ENCODE data around the gene RAPGEF6. TPM values are rescaled to one million over a fixed set of nuclear protein-coding genes. Genes with fewer than 3 reads are reported as not detected.

Gene RAPGEF6
- polyA plus RNA-seq, 1 experiment: 13.1 TPM

GRCh38 chr5:131384616-131385214, 250.3 kb downstream of the RAPGEF6 start:
- H3K27ac ChIP-seq (ENCODE audit: low read depth, low read length): no peak overlapping the region
- no peak for DNase-seq (ENCODE audit: low read depth, low spot score)
- H3K27me3 ChIP-seq (ENCODE audit: control insufficient read depth, insufficient read depth, low read length): no peaks in the 10 kb centered on the region
- H3K9me3 ChIP-seq (ENCODE audit: control insufficient read depth, insufficient read depth, low read length): no peaks in the 10 kb centered on the region
- TF ChIP-seq, protein P1, sequence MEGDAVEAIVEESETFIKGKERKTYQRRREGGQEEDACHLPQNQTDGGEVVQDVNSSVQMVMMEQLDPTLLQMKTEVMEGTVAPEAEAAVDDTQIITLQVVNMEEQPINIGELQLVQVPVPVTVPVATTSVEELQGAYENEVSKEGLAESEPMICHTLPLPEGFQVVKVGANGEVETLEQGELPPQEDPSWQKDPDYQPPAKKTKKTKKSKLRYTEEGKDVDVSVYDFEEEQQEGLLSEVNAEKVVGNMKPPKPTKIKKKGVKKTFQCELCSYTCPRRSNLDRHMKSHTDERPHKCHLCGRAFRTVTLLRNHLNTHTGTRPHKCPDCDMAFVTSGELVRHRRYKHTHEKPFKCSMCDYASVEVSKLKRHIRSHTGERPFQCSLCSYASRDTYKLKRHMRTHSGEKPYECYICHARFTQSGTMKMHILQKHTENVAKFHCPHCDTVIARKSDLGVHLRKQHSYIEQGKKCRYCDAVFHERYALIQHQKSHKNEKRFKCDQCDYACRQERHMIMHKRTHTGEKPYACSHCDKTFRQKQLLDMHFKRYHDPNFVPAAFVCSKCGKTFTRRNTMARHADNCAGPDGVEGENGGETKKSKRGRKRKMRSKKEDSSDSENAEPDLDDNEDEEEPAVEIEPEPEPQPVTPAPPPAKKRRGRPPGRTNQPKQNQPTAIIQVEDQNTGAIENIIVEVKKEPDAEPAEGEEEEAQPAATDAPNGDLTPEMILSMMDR (IDR thresholded peaks at IDR 0.05; ENCODE audit: low read depth, low read length): no peak
- ChIA-PET CTCF (interaction anchor here (0.7 kb wide), 2 partner anchors 38 to 120 kb away, joined by 3 to 5 read pairs; no protein-coding TSS in a partner anchor), POLR2A (no interaction called here)
- no peak overlapping the region for H3K4me3 ChIP-seq (ENCODE audit: low read depth, low read length)

- H3K4me3 ChIP-seq (ENCODE audit: low read depth, low read length): no peak overlapping the region
- ChIA-PET CTCF (interaction anchor here (0.7 to 1.0 kb wide), 2 partner anchors 10 to 39 kb away, joined by 3 to 5 read pairs; no protein-coding TSS in a partner anchor), POLR2A (no interaction called here)
- no peak for DNase-seq (ENCODE audit: low read depth, low spot score)
- H3K9me3 ChIP-seq (ENCODE audit: control insufficient read depth, insufficient read depth, low read length): no peaks in the 10 kb centered on the region
- H3K27me3 ChIP-seq (ENCODE audit: control insufficient read depth, insufficient read depth, low read length): no peaks in the 10 kb centered on the region
- TF ChIP-seq, protein P1 (IDR thresholded peaks at IDR 0.05; ENCODE audit: low read depth, low read length): no peak
- no peak overlapping the region for H3K27ac ChIP-seq (ENCODE audit: low read depth, low read length)
These were observed 250.9 kb downstream of the RAPGEF6 start for GRCh38 chr5:131384173-131384572.

DNA sequence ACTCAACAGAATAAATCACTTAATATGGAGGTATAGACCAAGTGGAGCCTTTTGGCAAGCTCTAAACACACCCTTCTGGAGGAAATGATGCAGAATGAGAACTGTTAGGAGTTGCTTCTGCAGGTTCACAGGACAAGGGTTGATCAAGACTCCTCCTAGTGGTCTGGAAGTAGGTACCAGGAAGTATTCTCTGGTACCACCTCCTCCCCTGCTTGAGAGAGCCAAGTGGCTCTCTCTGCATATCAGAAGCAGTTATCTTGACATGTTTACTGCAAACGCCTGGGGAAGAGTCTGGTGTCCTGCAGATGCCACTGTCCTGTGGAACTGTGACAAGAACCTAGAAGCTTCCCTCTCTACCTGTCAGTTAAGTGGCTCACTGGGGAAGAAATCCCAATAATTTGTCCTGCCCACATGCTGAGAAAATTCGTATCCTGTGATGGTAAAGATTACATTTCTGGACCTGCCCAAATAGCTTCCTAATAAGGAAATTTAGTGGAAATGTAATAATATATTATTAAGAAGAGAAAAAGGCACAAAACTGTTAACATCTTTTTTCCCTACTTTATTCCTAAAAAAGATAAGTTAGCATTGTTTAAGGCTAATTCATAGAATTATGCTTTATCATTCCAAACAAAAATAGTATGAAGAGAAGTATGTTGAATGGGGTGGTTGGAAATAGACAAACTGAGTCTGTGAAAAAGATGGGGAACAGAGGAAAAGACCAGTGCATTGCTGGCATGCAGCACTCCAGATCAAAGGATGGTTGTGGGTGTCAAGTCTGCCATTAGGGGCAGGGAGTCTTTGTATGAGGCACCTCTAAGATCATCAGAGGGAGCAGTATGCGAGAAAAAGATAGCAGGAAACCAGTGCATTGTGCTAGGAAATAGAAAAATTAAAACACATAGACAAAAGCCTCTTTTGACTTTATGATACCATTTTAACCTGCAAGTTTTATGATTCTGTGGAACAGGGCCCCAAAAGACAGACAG, 252.3 kb downstream of the RAPGEF6 start:
- H3K27me3 ChIP-seq (ENCODE audit: control insufficient read depth, insufficient read depth, low read length): no peaks in the 10 kb centered on the region
- H3K9me3 ChIP-seq (ENCODE audit: control insufficient read depth, insufficient read depth, low read length): no peaks in the 10 kb centered on the region
- DNase-seq (ENCODE audit: low read depth, low spot score): peak; percentile 8
- H3K4me3 ChIP-seq (ENCODE audit: low read depth, low read length): no peak overlapping the region
- ChIA-PET CTCF (interaction anchor here (0.8 to 2.0 kb wide), 12 partner anchors 8 to 625 kb away, joined by 3 to 12 read pairs (median 3); partner anchors contain the start of genes CDC42SE2 and HINT1), POLR2A (no interaction called here)
- TF ChIP-seq, protein P1 (IDR thresholded peaks at IDR 0.05; ENCODE audit: low read depth, low read length): peak; percentile 49
- no peak overlapping the region for H3K27ac ChIP-seq (ENCODE audit: low read depth, low read length)

DNA sequence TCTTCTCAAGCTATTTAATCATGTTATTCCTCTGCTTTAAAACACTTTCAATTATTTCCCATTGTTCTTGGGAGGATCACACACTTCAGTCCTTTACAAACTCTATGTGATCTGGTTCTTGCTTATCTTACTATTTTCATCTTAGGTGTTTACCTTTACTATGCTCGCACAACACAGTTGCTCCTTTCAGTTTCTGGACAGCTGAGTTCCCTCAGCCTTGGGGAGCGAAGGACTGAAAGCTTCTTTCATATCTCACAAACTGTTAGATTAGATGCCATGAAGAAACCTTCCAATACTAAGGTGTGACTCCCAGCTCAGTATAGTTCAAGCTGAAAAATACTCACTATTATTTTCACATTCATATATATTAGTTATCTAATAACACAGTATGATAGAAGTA, 253.3 kb downstream of the RAPGEF6 start:
- Histone ChIP-seq H3K27me3 (ENCODE audit: control insufficient read depth, insufficient read depth, low read length) (no peaks in the 10 kb centered on the region), H3K9me3 (ENCODE audit: control insufficient read depth, insufficient read depth, low read length) (no peaks in the 10 kb centered on the region), H3K27ac (ENCODE audit: low read depth, low read length) (no peak overlapping the region), H3K4me3 (ENCODE audit: low read depth, low read length) (no peak overlapping the region)
- ChIA-PET POLR2A (no interaction called here), CTCF (interaction anchor here (0.7 to 2.0 kb wide), 11 partner anchors 13 to 510 kb away, joined by 3 to 12 read pairs (median 3); partner anchors contain the start of genes CDC42SE2 and HINT1)
- no peak for DNase-seq (ENCODE audit: low read depth, low spot score)
- TF ChIP-seq, protein P1 (IDR thresholded peaks at IDR 0.05; ENCODE audit: low read depth, low read length): no peak
